Naive thymus-derived CD8-positive, alpha-beta T cell (primary cell): ENCODE measurements around the gene B9D1. TPM values are rescaled to one million over a fixed set of nuclear protein-coding genes. Genes with fewer than 3 reads are reported as not detected.

Experiments used
- ATAC-seq, 2 donors: fragments of 150-1000 bp; cut with Tn5 transposase in 1 of 2; sonication (Bioruptor Pico), chemical (Tn5 transposase) in 1 of 2; 1 replicate in 1 of 2; 2 replicates in 1 of 2; pipeline ENCODE4 v1.10.0; 2021; ENCODE audit warnings: mild to moderate bottlenecking in 2 of 2, moderate library complexity in 2 of 2
- POLR2A ChIA-PET: fragments of 350-600 bp; sonication (Branson Sonifier 250); formaldehyde crosslinking; loops from one replicate; lab custom pipeline; 2021; ENCODE audit warnings: antibody characterized with exemption; lab: Charles Lee
- DNase-seq, 10 donors: peaks; one replicate each; pipeline versions ENCODE4 v3.0.0 to v3.0.0-alpha.2; 2020 to 2022
- H3K27ac Mint-ChIP-seq, 10 donors: one replicate each; pipeline ENCODE4 v1.8.0; 2020 to 2022; ENCODE audit warnings: mild to moderate bottlenecking in 10 of 10, mixed read lengths in 10 of 10, moderate library complexity in 4 of 10, inconsistent platforms in 1 of 10
- H3K27me3 Mint-ChIP-seq, 5 donors: one replicate each; pipeline ENCODE4 v1.8.0; 2021 to 2022; ENCODE audit warnings: mixed read lengths in 5 of 5
- H3K36me3 Mint-ChIP-seq, 3 donors: one replicate each; pipeline ENCODE4 v1.8.0; 2020 to 2022; ENCODE audit warnings: mixed read lengths in 3 of 3, mild to moderate bottlenecking in 2 of 3, inconsistent platforms in 1 of 3
- H3K4me1 Mint-ChIP-seq, 4 donors: one replicate each; pipeline ENCODE4 v1.8.0; 2021 to 2022; ENCODE audit warnings: mixed read lengths in 4 of 4
- H3K4me3 Mint-ChIP-seq, 10 donors: one replicate each; pipeline ENCODE4 v1.8.0; 2020 to 2022; ENCODE audit warnings: mild to moderate bottlenecking in 10 of 10, mixed read lengths in 10 of 10, moderate library complexity in 6 of 10, inconsistent platforms in 1 of 10
- H3K9me3 Mint-ChIP-seq, 9 donors: one replicate each; pipeline ENCODE4 v1.8.0; 2020 to 2022; ENCODE audit warnings: mixed read lengths in 9 of 9, mild to moderate bottlenecking in 3 of 9, inconsistent platforms in 1 of 9, moderate library complexity in 1 of 9
- polyA plus RNA-seq, 3 donors: library from polyadenylated mRNA; unstranded; fragments of 300-500 nt; fragmentation: Illumina TruSeq; gene quantifications; one replicate each; pipeline ENCODE4 v1.2.3, GENCODE V29; 2021
- total RNA-seq, 8 experiments: library from RNA in 2 of 8; stranded (reverse) in 2 of 8; gene quantifications; one replicate each; pipeline ENCODE4 v1.2.3 and lab custom pipeline; 2021 to 2026

Gene B9D1
- total and polyA plus RNA-seq, 5 experiments from 2014 or later, result 0.75 to 3.1 (median 1.8) TPM

- H3K9me3 Mint-ChIP-seq, result peaks cover 0 to 19% (median 13%) of the 10 kb centered on the region in 9 donors
- ATAC-seq, result no peak
These were observed 34.0 kb downstream of the B9D1 start for GRCh38 chr17:19328441-19329061.

GRCh38 chr17:19327031-19327783 is 35.3 kb downstream of the B9D1 start:
- peaks cover 0 to 17% (median 0%) of the 10 kb centered on the region in 3 donors for H3K36me3 Mint-ChIP-seq
- ATAC-seq, result no peak
- H3K4me3 Mint-ChIP-seq, result no peak overlapping the region
- peak in 1 of 10 donors; percentile 54 for DNase-seq
- no peak overlapping the region for H3K27ac Mint-ChIP-seq
- peaks cover 2 to 55% (median 11%) of the 10 kb centered on the region in 5 donors for H3K27me3 Mint-ChIP-seq
- peaks cover 0 to 21% (median 13%) of the 10 kb centered on the region in 9 donors for H3K9me3 Mint-ChIP-seq
- POLR2A ChIA-PET, result no interaction called here
- no peaks in the 10 kb centered on the region for H3K4me1 Mint-ChIP-seq

More at GRCh38 chr17:19328441-19329061, 34.0 kb downstream of the B9D1 start:
- Mint-ChIP-seq H3K27me3 (peaks cover 2 to 44% (median 9%) of the 10 kb centered on the region in 5 donors), H3K4me1 (no peaks in the 10 kb centered on the region), H3K27ac (no peak overlapping the region), H3K36me3 (peaks cover 0 to 17% (median 0%) of the 10 kb centered on the region in 3 donors), H3K4me3 (no peak overlapping the region)
- peak in 1 of 10 donors; percentile 37 for DNase-seq
- POLR2A ChIA-PET, result no interaction called here

GRCh38 chr17:19325542-19325941 is 37.0 kb downstream of the B9D1 start:
- ATAC-seq (no peak), DNase-seq (no peak)
- no peaks in the 10 kb centered on the region for H3K4me1 Mint-ChIP-seq
- POLR2A ChIA-PET, result no interaction called here
- peaks cover 0 to 17% (median 0%) of the 10 kb centered on the region in 3 donors for H3K36me3 Mint-ChIP-seq
- H3K9me3 Mint-ChIP-seq, result peaks cover 0 to 21% (median 13%) of the 10 kb centered on the region in 9 donors
- no peak overlapping the region for H3K4me3 Mint-ChIP-seq
- H3K27ac Mint-ChIP-seq, result no peak overlapping the region
- peaks cover 2 to 61% (median 27%) of the 10 kb centered on the region in 5 donors for H3K27me3 Mint-ChIP-seq

- POLR2A ChIA-PET, result no interaction called here
- peak overlapping the region in 1 of 10 donors; percentile 59 for H3K27ac Mint-ChIP-seq
- ATAC-seq, result no peak
These were observed 39.7 kb downstream of the B9D1 start for GRCh38 chr17:19322861-19323260.

GRCh38 chr17:19322129-19322505 is 40.4 kb downstream of the B9D1 start:
- H3K4me1 Mint-ChIP-seq, result no peaks in the 10 kb centered on the region
- H3K36me3 Mint-ChIP-seq, result peaks cover 0 to 17% (median 0%) of the 10 kb centered on the region in 3 donors
- DNase-seq (peak in 1 of 10 donors; percentile 32), ATAC-seq (no peak)
- H3K4me3 Mint-ChIP-seq, result no peak overlapping the region
- POLR2A ChIA-PET, result interaction anchor here (0.6 kb wide), 1 partner anchor 1307 kb away, joined by 3 read pairs; no protein-coding TSS in a partner anchor
- peaks cover 0 to 20% (median 13%) of the 10 kb centered on the region in 9 donors for H3K9me3 Mint-ChIP-seq
- H3K27me3 Mint-ChIP-seq, result peaks cover 3 to 67% (median 36%) of the 10 kb centered on the region in 5 donors
- H3K27ac Mint-ChIP-seq, result no peak overlapping the region

More at GRCh38 chr17:19322861-19323260, 39.7 kb downstream of the B9D1 start:
- H3K4me1 Mint-ChIP-seq, result no peaks in the 10 kb centered on the region
- DNase-seq, result peak in 1 of 10 donors; percentile 19
- H3K27me3 Mint-ChIP-seq, result peaks cover 2 to 66% (median 32%) of the 10 kb centered on the region in 5 donors
- H3K36me3 Mint-ChIP-seq, result peaks cover 0 to 17% (median 0%) of the 10 kb centered on the region in 3 donors
- H3K9me3 Mint-ChIP-seq, result peaks cover 0 to 20% (median 13%) of the 10 kb centered on the region in 9 donors
- H3K4me3 Mint-ChIP-seq, result no peak overlapping the region

GRCh38 chr17:19321481-19322128 is 40.9 kb downstream of the B9D1 start:
- peak in 1 of 10 donors; percentile 52 for DNase-seq
- Mint-ChIP-seq H3K36me3 (peaks cover 0 to 17% (median 0%) of the 10 kb centered on the region in 3 donors), H3K27me3 (peaks cover 3 to 62% (median 36%) of the 10 kb centered on the region in 5 donors), H3K9me3 (peaks cover 0 to 18% (median 11%) of the 10 kb centered on the region in 9 donors), H3K4me3 (no peak overlapping the region), H3K27ac (peak overlapping the region in 1 of 10 donors; percentile 55), H3K4me1 (no peaks in the 10 kb centered on the region)
- no peak for ATAC-seq
- POLR2A ChIA-PET, result no interaction called here

GRCh38 chr17:19320876-19321275 is 41.6 kb downstream of the B9D1 start:
- Mint-ChIP-seq H3K27me3 (peaks cover 5 to 57% (median 36%) of the 10 kb centered on the region in 5 donors), H3K4me3 (no peak overlapping the region), H3K27ac (no peak overlapping the region), H3K9me3 (peaks cover 0 to 14% (median 9%) of the 10 kb centered on the region in 9 donors), H3K4me1 (no peaks in the 10 kb centered on the region), H3K36me3 (peaks cover 0 to 13% (median 0%) of the 10 kb centered on the region in 3 donors)
- POLR2A ChIA-PET, result no interaction called here
- no peak for ATAC-seq
- peak in 1 of 10 donors; percentile 14 for DNase-seq

GRCh38 chr17:19319771-19320505 is 42.6 kb downstream of the B9D1 start:
- H3K4me1 Mint-ChIP-seq, result no peaks in the 10 kb centered on the region
- DNase-seq (peak in 1 of 10 donors; percentile 51), ATAC-seq (no peak)
- peaks cover 0 to 4% (median 0%) of the 10 kb centered on the region in 3 donors for H3K36me3 Mint-ChIP-seq
- peaks cover 6 to 57% (median 36%) of the 10 kb centered on the region in 5 donors for H3K27me3 Mint-ChIP-seq
- POLR2A ChIA-PET, result interaction anchor here (0.6 kb wide), 1 partner anchor 131 kb away, joined by 5 read pairs; no protein-coding TSS in a partner anchor
- H3K27ac Mint-ChIP-seq, result peak overlapping the region in 1 of 10 donors; percentile 40
- H3K4me3 Mint-ChIP-seq, result no peak overlapping the region
- peaks cover 0 to 6% (median 4%) of the 10 kb centered on the region in 9 donors for H3K9me3 Mint-ChIP-seq

GRCh38 chr17:19318611-19319010 is 43.9 kb downstream of the B9D1 start:
- DNase-seq (no peak), ATAC-seq (no peak)
- POLR2A ChIA-PET, result no interaction called here
- Mint-ChIP-seq H3K9me3 (peaks cover 0 to 2% (median 0%) of the 10 kb centered on the region in 9 donors), H3K36me3 (no peaks in the 10 kb centered on the region), H3K4me3 (no peak overlapping the region), H3K27ac (no peak overlapping the region), H3K4me1 (no peaks in the 10 kb centered on the region), H3K27me3 (peaks cover 6 to 61% (median 39%) of the 10 kb centered on the region in 5 donors)

GRCh38 chr17:19317359-19318095 is 45.0 kb downstream of the B9D1 start:
- Mint-ChIP-seq H3K4me3 (no peak overlapping the region), H3K9me3 (no peaks in the 10 kb centered on the region), H3K27ac (no peak overlapping the region), H3K27me3 (peaks cover 7 to 70% (median 34%) of the 10 kb centered on the region in 5 donors), H3K4me1 (no peaks in the 10 kb centered on the region), H3K36me3 (no peaks in the 10 kb centered on the region)
- peak in 1 of 10 donors; percentile 24 for DNase-seq
- ATAC-seq, result no peak
- POLR2A ChIA-PET, result no interaction called here

GRCh38 chr17:19316761-19317358 is 45.7 kb downstream of the B9D1 start:
- peaks cover 0 to 2% (median 0%) of the 10 kb centered on the region in 4 donors for H3K4me1 Mint-ChIP-seq
- H3K9me3 Mint-ChIP-seq, result no peaks in the 10 kb centered on the region
- no peak overlapping the region for H3K4me3 Mint-ChIP-seq
- no peaks in the 10 kb centered on the region for H3K36me3 Mint-ChIP-seq
- H3K27ac Mint-ChIP-seq, result peak overlapping the region in 1 of 10 donors; percentile 67
- DNase-seq (no peak), ATAC-seq (no peak)
- POLR2A ChIA-PET, result interaction anchor here (0.7 kb wide), 1 partner anchor 11 kb away, joined by 4 read pairs; no protein-coding TSS in a partner anchor
- peaks cover 10 to 74% (median 39%) of the 10 kb centered on the region in 5 donors for H3K27me3 Mint-ChIP-seq
